Esophagus squamous epithelium (tissue), 4 donors: ENCODE measurements around the gene SLC39A13.

Source experiments
- POLR2A ChIP-seq, 4 donors: fragments of 450-650 bp; IDR thresholded peaks; one replicate each; pipeline ENCODE4 v1.6.1; 2017; ENCODE audit warnings: antibody characterized with exemption in 4 of 4, mild to moderate bottlenecking in 4 of 4, moderate library complexity in 3 of 4
- TF ChIP-seq, protein P1 (sequence below), 6 experiments: fragments of 450-650 bp in 4 of 6; fragments of 200-600 bp in 2 of 6; sonication (generic) in 2 of 6; IDR thresholded peaks; one replicate each; pipeline ENCODE4 v1.5.1; 2016 to 2019; ENCODE audit warnings: antibody characterized with exemption in 6 of 6, mild to moderate bottlenecking in 4 of 6, moderate library complexity in 4 of 6

DNA sequence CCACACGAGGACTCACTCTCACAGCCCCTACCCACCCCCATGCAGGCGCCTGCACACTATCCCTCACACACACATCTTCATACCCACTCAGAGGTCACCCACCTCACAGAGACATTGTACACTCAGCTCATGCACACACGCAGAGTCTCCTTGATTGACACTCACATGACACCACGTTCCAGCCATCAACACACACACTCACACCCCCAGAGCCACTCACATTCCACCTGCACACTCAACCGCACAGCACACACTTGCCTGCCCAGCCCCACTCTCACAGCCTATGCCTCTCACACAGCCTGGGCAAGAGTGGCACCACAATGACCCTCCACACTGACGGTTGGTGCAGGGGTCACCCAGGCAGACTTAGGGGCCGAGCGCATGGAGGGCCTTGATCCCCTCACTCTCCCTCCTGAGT is 32.3 kb upstream of the SLC39A13 start:
- TF ChIP-seq, protein P1, sequence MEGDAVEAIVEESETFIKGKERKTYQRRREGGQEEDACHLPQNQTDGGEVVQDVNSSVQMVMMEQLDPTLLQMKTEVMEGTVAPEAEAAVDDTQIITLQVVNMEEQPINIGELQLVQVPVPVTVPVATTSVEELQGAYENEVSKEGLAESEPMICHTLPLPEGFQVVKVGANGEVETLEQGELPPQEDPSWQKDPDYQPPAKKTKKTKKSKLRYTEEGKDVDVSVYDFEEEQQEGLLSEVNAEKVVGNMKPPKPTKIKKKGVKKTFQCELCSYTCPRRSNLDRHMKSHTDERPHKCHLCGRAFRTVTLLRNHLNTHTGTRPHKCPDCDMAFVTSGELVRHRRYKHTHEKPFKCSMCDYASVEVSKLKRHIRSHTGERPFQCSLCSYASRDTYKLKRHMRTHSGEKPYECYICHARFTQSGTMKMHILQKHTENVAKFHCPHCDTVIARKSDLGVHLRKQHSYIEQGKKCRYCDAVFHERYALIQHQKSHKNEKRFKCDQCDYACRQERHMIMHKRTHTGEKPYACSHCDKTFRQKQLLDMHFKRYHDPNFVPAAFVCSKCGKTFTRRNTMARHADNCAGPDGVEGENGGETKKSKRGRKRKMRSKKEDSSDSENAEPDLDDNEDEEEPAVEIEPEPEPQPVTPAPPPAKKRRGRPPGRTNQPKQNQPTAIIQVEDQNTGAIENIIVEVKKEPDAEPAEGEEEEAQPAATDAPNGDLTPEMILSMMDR (IDR thresholded peaks at IDR 0.05), result no peak
- TF ChIP-seq POLR2A (IDR thresholded peaks at IDR 0.05), result no peak
